HG03280 (cell line): Measurements from ENCODE around the gene MRGPRD.

ENCODE experiments used
- ATAC-seq: cut with Tn5 transposase; IDR thresholded peaks from one replicate; pipeline ENCODE4 v1.9.1; 2021; ENCODE audit warnings: mild to moderate bottlenecking, moderate library complexity; ENCODE audit not compliant: unreplicated experiment

Gene MRGPRD, protein sequence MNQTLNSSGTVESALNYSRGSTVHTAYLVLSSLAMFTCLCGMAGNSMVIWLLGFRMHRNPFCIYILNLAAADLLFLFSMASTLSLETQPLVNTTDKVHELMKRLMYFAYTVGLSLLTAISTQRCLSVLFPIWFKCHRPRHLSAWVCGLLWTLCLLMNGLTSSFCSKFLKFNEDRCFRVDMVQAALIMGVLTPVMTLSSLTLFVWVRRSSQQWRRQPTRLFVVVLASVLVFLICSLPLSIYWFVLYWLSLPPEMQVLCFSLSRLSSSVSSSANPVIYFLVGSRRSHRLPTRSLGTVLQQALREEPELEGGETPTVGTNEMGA

GRCh38 chr11:68980776-68981065, at the start of gene MRGPRD:
Gene MRGPRD, minus strand, starts transcription at chr11:68980986. Its CDS starts 0 bp downstream, at chr11:68980986.
- ATAC-seq: no peak

DNA sequence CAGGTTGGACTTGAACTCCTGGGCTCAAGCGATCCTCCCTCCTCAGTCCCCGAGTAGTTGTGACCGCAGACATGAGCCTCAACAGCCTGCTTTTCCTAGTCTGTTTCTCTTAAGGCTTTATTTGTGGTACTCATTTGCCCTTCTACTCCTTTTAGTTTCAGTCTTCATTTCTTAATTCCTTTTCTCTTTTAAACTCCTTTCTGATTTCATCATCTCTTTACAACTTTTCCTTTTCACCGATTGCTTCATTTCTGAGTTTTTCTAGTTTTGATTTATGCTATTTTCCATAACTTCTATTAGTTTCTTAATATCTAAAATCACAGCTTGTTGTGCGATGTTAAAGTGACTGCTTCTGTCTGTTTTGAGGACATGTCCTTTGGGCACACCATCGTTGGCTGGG, 49.5 kb upstream of the MRGPRD start:
- ATAC-seq: no peak

DNA sequence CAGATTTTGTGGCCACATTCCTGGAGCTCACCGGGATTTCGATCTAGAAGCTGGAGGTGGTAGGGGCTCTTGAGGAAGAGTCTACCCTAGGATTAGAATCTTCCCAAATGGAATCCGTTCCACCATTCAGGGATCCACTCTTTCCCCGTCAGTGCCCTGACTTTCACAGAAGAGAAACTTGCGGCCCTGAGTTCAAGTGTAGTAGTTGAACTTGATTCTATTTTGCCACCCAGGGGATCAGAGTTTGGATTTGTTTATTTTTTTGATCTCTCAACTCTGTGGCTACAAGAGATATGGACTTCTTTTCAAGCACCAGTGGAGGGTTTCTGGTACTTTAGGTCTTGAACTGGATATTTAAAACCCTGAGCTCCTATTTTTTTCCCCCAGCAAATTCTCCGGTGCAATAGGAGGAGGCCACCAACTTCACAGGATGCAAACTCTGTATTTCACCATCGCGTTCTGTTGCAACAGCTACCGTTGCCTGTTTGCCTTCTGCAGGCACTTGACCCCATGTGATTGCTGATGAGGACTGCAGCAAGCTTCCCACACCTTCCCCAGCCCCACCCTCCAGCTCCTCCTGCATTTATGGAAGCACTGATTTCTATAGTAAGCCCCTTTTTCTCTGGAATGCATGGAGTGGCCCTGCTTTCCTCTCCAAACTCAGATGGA, 47.1 kb upstream of the MRGPRD start:
- no peak for ATAC-seq

DNA sequence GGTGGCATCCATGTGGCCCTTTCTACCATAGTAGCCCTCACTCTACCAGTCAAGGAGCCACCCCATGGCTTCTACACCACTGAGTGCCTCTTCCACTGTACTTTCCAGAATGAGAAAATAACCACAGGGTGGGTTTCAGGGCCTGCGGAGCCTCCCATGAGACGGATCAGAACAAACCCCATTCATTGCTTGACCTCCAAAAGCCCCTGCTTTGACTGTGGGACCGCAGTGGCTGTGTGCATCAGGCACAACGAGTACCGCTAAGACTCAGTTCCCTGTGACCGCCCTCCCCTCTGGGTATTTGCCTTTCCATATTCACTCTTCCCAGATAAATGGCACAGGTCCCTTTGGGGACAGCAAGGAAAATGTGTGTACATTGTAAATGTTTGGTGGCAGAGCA, 43.7 kb upstream of the MRGPRD start:
- no peak for ATAC-seq

- no peak for ATAC-seq
Measured at GRCh38 chr11:69022260-69022659, 41.5 kb upstream of the MRGPRD start.

- ATAC-seq: no peak
Measured at GRCh38 chr11:69018924-69019323, 38.1 kb upstream of the MRGPRD start.

GRCh38 chr11:69017951-69018350, 37.2 kb upstream of the MRGPRD start:
- no peak for ATAC-seq

DNA sequence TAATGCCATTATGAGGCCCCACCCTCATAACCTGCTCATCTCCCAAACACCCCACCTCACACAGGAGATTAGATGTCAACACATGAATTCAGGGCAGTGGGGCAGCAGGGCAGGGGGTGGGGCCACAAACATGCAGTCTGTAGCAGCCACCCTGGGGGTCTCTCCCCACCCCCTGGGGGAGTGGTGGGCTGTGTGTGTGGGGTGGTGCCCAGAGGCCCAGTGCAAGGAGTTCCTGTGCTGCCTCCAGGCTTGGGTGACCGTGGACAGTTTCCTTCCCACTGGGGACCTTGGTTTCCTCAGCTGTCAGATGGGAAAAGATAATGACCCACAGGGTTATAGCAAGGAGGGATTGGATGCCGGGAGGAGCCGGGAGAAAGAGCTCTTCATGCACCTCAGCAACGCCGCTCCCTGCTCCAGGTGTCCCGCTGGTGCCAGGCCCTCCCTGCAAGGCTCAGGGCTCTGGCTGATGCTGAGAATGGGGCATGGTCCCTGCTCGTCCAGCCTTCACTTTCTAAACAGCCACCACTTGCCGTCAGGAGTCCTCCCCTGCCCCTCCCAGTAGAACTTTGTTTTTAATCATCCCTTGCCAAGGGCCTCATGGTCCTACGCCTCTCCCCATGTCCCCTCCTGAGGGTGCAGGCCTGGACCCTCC, 34.2 kb upstream of the MRGPRD start:
- no peak for ATAC-seq

DNA sequence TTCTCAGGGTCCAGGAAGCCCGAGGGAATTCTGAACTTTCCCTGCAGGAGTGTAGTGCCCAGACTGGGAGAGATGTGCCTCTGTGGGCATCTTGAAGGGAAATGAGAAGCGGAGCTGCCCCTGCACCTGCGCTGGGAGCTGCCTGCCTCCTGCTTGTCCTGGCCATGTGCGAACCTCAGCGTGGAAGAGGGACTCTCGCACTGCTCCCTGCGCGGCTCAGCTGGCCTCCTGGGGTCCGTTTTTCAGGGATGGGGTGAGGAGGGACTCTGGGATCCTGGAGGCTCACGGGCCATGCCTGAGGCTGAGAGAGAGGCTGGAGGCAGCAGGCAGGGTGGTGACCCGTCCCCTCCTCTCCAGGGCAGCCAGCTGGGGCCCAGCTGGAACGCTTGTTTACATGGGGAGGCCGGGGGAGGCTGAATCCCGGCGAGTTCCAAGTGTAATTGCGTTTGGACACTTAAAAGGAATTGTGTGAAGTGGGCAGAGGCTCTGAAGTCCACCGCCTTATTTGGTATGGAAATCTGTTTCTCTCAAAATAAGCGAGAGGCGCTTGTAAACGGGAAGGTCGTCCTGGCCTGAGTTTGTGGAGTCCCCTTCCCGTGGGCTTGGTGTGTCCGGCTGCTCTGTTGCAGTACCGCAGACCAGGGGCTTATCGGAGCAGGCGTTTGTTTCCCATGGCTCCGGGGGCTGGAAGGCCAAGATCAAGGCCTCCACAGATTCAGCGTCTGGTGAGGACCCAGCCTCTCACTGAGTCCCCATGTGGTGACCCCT, 33.5 kb upstream of the MRGPRD start:
- no peak for ATAC-seq

DNA sequence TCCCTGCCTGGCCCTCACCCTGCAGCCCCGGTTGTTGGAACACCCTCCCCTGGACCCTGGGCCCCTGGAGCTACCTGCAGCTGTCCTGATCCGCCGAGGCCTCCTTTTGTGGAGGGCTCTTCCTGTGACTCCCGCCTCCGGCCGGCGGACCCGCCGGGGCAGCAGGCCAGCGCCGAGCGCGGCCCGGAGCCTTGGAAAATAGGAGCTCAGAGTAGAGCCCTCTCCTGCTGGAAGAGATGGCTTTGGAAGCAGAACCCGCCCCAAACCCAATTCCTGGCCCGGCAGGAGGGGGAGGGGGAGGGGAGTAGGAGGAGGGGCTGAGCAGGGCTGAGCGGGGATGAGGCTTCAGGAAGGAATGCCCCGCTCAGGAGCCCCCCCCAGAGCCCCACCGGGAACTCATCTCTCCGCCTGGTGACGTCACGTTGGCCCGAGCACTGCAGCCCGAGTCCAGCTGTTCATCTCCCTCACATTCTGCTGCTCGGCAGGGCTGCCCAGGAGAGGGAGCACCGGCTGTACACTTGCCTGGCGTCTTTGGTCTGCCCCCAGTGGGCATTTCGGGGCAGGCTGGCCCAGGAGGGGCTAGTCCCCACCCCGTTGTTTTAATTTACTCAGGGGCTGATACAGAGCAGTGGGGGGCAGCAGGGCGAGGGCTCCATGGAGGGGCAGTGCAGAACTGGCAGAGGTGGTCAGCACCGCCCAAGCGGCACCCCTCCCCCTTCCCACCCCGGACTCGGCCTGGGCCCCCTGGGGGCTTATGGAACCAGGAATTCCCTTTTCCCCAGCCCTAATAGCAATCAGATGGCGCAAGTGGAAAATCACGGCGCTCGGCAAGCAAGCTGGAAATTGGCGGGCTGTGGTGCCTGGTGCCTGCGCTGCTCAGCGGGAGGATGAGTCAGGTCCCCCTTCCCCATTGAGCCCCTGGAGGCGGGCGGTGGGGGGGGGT, 32.5 kb upstream of the MRGPRD start, which contains the start of gene MRGPRF:
MRGPRF (minus strand) TSS at position 238 of the 943 bp plus-strand sequence. CDS start 3,345 bp downstream, outside the sequence.
- ATAC-seq: no peak

DNA sequence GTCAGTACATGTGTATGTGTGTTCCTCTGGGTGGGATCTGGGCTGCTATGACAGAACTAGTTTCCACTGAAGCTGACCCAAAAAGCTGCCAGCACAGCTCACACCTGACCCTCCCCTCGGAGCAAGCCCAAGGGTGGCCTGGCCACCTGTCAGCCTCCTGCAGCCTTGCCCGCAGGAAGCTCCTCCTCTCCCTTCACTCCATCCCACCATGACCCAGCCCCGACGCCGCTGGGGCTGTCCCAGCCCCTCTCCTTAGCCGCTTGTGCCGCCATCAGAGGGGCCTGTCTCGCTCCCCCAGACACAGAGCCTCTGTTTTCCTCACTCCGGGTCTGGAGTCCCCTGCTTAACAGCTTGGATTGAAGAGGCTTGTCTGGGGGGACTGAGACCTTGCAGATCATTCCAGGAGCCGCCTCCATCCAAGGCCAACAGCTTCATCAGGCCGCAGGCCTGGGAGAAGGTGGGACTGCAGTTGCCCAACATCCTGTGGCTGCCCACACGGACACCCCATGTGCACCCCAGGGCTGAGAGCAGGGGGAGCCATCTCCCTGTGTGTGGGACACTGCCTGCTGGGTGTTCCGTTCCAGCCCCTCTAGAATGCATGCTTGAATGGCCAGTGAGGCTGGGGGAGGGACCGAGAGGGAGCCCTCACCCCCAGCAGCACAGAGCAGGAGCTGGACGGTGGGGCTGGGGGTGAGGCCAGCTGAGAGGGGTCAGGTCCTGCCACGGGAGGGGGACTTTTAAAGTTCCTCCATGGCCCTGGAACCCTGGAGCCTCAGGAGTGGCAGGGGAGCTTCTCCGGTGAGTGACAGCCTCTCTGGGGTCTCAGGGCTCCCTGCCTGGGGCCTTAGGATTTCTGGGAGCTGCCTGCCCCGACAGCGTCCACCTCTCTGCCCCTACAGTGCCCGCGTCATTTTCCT, 31.6 kb upstream of the MRGPRD start:
- no peak for ATAC-seq

DNA sequence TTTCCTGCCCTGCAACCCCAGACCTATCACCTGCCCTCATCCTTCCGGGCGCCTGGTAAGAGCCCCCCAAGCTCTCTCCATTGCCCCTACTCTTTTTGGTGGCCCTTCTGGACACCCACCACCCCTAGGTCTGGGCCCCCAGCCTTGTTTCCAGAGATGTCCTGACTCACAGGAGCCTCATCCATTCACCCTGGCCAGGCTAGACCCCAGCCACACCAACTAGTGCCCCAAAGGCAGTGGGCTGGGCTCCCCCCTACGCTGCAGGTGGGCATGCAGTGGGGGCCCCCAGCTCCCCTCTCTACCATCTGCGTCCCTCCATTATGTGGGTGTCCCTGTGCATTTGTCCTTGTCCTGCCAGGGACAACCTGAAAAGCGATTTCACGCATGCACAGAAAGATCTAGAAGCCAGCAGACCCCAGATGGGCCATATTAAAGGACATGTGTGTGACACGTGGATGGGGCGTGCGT, 30.9 kb upstream of the MRGPRD start:
- ATAC-seq: no peak

DNA sequence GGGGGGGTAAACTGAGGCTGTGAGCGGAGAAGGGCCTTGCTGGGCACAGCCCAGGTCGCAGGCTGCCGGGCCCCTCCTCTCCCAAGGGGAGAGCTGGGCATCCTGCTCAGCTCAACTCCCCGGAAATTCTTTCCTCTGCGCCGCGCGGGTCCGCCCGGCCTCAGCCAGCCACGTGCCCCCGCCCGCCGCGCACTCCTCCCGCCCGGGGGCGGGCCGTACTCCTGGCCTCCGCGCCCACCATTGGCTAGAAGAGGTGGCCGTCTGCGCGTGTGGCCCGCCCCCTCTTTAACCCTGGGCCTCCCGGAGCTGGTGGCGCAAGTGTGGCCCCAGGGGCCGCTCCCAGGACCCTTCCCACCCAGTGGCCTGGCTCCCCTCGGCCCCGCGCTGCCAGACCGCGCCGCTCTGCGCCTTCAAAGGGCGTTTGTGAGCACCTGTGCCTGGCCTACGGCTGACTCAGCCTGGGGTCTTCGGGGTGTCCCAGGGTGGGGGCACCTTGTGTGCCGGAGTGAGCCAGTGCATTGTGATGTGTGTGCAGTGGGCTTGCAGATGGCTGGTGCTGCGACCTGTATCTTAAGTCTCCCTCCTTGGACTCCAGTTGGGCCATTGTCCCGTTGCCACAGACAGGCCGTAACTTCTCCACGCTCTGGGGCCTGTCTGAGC, 30.3 kb upstream of the MRGPRD start:
- ATAC-seq: no peak

GRCh38 chr11:69010361-69010891, 29.6 kb upstream of the MRGPRD start:
- ATAC-seq: no peak

GRCh38 chr11:69009441-69010211, 28.8 kb upstream of the MRGPRD start:
- ATAC-seq: no peak

GRCh38 chr11:69008737-69009440, 28.1 kb upstream of the MRGPRD start:
- ATAC-seq: no peak

- ATAC-seq: no peak
Measured at GRCh38 chr11:69007975-69008381, 27.2 kb upstream of the MRGPRD start.
